Measurements from ENCODE around the gene MKRN3. TPM values are rescaled to one million over a fixed set of nuclear protein-coding genes. Genes with fewer than 3 reads are reported as not detected.

The MKRN3 gene
- total and polyA plus RNA-seq, 9 donors, result 0.38 to 2.2 (median 0.61) TPM; not detected in 3

DNA sequence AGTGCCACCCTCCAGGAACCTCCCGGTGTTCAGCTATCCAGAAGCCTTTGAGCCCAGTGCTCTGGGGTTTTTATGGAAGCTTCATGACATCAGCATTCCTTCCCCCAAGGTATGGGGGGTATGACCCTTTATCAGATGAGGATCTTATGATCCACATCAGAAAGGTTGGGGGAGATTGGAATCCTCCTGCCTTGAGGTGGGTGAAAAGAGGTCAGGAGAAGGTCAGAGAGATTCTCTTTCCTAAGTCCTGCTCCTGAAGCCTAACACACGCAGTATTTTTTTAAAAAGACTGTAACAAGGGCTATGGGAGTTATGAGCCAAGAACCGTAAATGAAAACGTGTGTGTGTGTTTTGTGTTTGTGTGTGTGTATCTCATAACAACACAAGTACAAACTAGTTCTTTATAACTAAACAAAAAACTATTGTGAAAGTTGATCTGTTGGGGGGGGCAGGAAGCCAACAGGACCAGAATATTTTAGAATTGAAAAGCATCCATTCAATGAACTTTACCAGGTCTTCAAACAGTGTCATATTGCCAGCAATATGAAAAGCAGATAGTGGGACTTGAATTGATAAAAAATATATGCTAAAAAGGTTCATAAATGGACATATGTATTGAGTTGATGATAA, 13.2 kb downstream of the MKRN3 start:
- 49 to 51% (median 51%) methylated on average over 4 of the region's 4 CpGs for WGBS, 3 donors
- H3K27ac ChIP-seq, result no peak overlapping the region
- H3K9me3 ChIP-seq, result no peaks in the 10 kb centered on the region
- no peaks in the 10 kb centered on the region for H3K4me1 ChIP-seq (ENCODE audit: insufficient read depth)
- TF ChIP-seq EP300 (IDR thresholded peaks at IDR 0.05), result no peak
- TF ChIP-seq, protein P1, sequence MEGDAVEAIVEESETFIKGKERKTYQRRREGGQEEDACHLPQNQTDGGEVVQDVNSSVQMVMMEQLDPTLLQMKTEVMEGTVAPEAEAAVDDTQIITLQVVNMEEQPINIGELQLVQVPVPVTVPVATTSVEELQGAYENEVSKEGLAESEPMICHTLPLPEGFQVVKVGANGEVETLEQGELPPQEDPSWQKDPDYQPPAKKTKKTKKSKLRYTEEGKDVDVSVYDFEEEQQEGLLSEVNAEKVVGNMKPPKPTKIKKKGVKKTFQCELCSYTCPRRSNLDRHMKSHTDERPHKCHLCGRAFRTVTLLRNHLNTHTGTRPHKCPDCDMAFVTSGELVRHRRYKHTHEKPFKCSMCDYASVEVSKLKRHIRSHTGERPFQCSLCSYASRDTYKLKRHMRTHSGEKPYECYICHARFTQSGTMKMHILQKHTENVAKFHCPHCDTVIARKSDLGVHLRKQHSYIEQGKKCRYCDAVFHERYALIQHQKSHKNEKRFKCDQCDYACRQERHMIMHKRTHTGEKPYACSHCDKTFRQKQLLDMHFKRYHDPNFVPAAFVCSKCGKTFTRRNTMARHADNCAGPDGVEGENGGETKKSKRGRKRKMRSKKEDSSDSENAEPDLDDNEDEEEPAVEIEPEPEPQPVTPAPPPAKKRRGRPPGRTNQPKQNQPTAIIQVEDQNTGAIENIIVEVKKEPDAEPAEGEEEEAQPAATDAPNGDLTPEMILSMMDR (IDR thresholded peaks at IDR 0.05), result no peak
- no peak for TF ChIP-seq POLR2A (IDR thresholded peaks at IDR 0.05)
- no peak overlapping the region for H3K4me3 ChIP-seq
- no peaks in the 10 kb centered on the region for H3K36me3 ChIP-seq
- DNase-seq, result no peak
- intact Hi-C loops (cut with DNase I), result no loop called here
- H3K27me3 ChIP-seq, result no peaks in the 10 kb centered on the region

- DNase-seq, result no peak
- Histone ChIP-seq H3K9me3 (no peaks in the 10 kb centered on the region), H3K4me1 (ENCODE audit: insufficient read depth) (no peaks in the 10 kb centered on the region), H3K27me3 (no peaks in the 10 kb centered on the region), H3K4me3 (no peak overlapping the region), H3K27ac (no peak overlapping the region), H3K36me3 (no peaks in the 10 kb centered on the region)
- intact Hi-C loops (cut with DNase I), result no loop called here
- no peak for TF ChIP-seq EP300 (IDR thresholded peaks at IDR 0.05)
- TF ChIP-seq, protein P1 (IDR thresholded peaks at IDR 0.05), result no peak
- no peak for TF ChIP-seq POLR2A (IDR thresholded peaks at IDR 0.05)
- 60 to 79% (median 62%) methylated on average over 2 of the region's 2 CpGs for WGBS, 3 donors
Measured at GRCh38 chr15:23588268-23588667, 22.8 kb downstream of the MKRN3 start.

DNA sequence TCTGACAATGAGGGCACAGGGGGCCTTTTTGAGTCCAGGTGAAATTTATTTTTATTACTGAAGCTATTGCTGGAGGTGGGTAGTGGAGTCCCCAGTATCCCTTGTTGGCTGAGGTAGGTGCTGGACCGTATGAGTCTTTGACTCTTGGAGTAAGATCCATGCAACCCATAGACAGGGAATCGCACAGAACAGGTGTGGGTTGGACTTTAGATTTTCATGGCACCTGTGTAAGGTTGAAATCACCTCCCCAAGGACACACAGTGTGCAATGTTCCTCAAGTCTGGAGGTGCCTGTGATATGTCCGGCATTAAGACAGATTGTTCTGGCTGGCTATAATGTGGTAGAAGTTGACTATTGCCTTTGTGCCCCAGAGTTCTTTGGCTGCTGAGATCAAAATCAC, 23.5 kb downstream of the MKRN3 start:
- WGBS, 3 donors, result 55 to 57% (median 56%) methylated on average over 3 of the region's 3 CpGs
- Histone ChIP-seq H3K36me3 (no peaks in the 10 kb centered on the region), H3K4me1 (ENCODE audit: insufficient read depth) (no peaks in the 10 kb centered on the region), H3K27me3 (no peaks in the 10 kb centered on the region), H3K9me3 (no peaks in the 10 kb centered on the region), H3K27ac (no peak overlapping the region), H3K4me3 (no peak overlapping the region)
- no peak for DNase-seq
- TF ChIP-seq, protein P1 (IDR thresholded peaks at IDR 0.05), result no peak
- TF ChIP-seq EP300 (IDR thresholded peaks at IDR 0.05), result no peak
- TF ChIP-seq POLR2A (IDR thresholded peaks at IDR 0.05), result no peak
- intact Hi-C loops (cut with DNase I), result no loop called here

- H3K27me3 ChIP-seq, result no peaks in the 10 kb centered on the region
- no peak overlapping the region for H3K4me3 ChIP-seq
- no peaks in the 10 kb centered on the region for H3K36me3 ChIP-seq
- H3K4me1 ChIP-seq (ENCODE audit: insufficient read depth), result no peaks in the 10 kb centered on the region
- no peak for DNase-seq
- TF ChIP-seq POLR2A (IDR thresholded peaks at IDR 0.05) (no peak), EP300 (IDR thresholded peaks at IDR 0.05) (no peak)
- TF ChIP-seq, protein P1 (IDR thresholded peaks at IDR 0.05), result no peak
- 74 to 78% (median 77%) methylated on average over 7 of the region's 7 CpGs for WGBS, 3 donors
- intact Hi-C loops (cut with DNase I), result no loop called here
- no peaks in the 10 kb centered on the region for H3K9me3 ChIP-seq
- no peak overlapping the region for H3K27ac ChIP-seq
Measured at GRCh38 chr15:23594252-23594770, 28.8 kb downstream of the MKRN3 start.

Measured in ovary (tissue), 9 donors.